MM.1S (cell line): Measurements from ENCODE around the gene KRT6C.

Source experiments
- DNase-seq: peaks from one replicate; pipeline ENCODE4 v3.0.0-alpha.2; 2015
- H2AFZ ChIP-seq: fragments of 300-600 bp; sonication (generic); 2 replicates; pipeline ENCODE4 v1.6.0; 2016; ENCODE audit warnings: antibody characterized with exemption, low read length
- H3F3A ChIP-seq: fragments of 300-600 bp; sonication (generic); 2 replicates; pipeline ENCODE4 v1.6.1; 2016; ENCODE audit warnings: mild to moderate bottlenecking, antibody characterized with exemption, low read length, moderate library complexity, mixed read lengths; ENCODE audit not compliant: insufficient read depth
- H3K27ac ChIP-seq: fragments of 300-600 bp; sonication (generic); 2 replicates; pipeline ENCODE4 v1.5.1; 2016; ENCODE audit warnings: mild to moderate bottlenecking, low read length
- H3K27me3 ChIP-seq: fragments of 300-600 bp; sonication (generic); replicated peaks from 2 replicates; pipeline ENCODE4 v1.6.0; 2016; ENCODE audit warnings: low read length; ENCODE audit not compliant: insufficient read depth
- H3K36me3 ChIP-seq: fragments of 300-600 bp; sonication (generic); replicated peaks from 2 replicates; pipeline ENCODE4 v1.6.1; 2016; ENCODE audit warnings: mild to moderate bottlenecking, low read length, mixed read lengths; ENCODE audit not compliant: insufficient read depth
- H3K4me1 ChIP-seq: fragments of 300-600 bp; sonication (generic); 2 replicates; pipeline ENCODE4 v1.6.1; 2016; ENCODE audit warnings: low read length, mixed read lengths
- H3K4me2 ChIP-seq: fragments of 300-600 bp; sonication (generic); 2 replicates; pipeline ENCODE4 v1.6.0; 2016; ENCODE audit warnings: low read depth, low read length
- H3K4me3 ChIP-seq: fragments of 300-600 bp; sonication (generic); 2 replicates; pipeline ENCODE4 v1.5.1; 2016; ENCODE audit warnings: low read length, mixed read lengths
- H3K79me2 ChIP-seq: fragments of 300-600 bp; sonication (generic); 2 replicates; pipeline ENCODE4 v1.6.1; 2016; ENCODE audit warnings: mixed run types, low read length, mixed read lengths
- H3K9ac ChIP-seq: fragments of 300-600 bp; sonication (generic); 2 replicates; pipeline ENCODE4 v1.6.1; 2016; ENCODE audit warnings: low read length, mixed read lengths
- H3K9me2 ChIP-seq: fragments of 300-600 bp; sonication (generic); replicated peaks from 2 replicates; pipeline ENCODE4 v1.6.1; 2016; ENCODE audit warnings: mild to moderate bottlenecking, low read length, mixed read lengths; ENCODE audit not compliant: insufficient read depth
- H3K9me3 ChIP-seq: fragments of 300-600 bp; sonication (generic); replicated peaks from 2 replicates; pipeline ENCODE4 v1.6.1; 2016; ENCODE audit warnings: mild to moderate bottlenecking, low read length, mixed read lengths; ENCODE audit not compliant: insufficient read depth
- H4K20me1 ChIP-seq: fragments of 300-600 bp; sonication (generic); 2 replicates; pipeline ENCODE4 v1.6.1; 2016; ENCODE audit warnings: mild to moderate bottlenecking, low read length, moderate library complexity, mixed read lengths; ENCODE audit not compliant: insufficient read depth
- EZH2 ChIP-seq: fragments of 300-600 bp; sonication (generic); optimal IDR thresholded peaks from 2 replicates; pipeline ENCODE3; 2017; ENCODE audit warnings: low read depth, mild to moderate bottlenecking, antibody characterized with exemption, low read length, mixed read lengths
- EZH2phosphoT487 ChIP-seq: fragments of 300-600 bp; sonication (generic); IDR thresholded peaks from 2 replicates; pipeline ENCODE4 v1.6.1; 2018; ENCODE audit warnings: antibody characterized with exemption, low read length
- TF ChIP-seq, protein P1 (sequence below): fragments of 300-600 bp; sonication (generic); IDR thresholded peaks from 2 replicates; pipeline ENCODE4 v1.5.1; 2016; ENCODE audit warnings: antibody characterized with exemption, low read length, mixed read lengths

KRT6C gene

DNA sequence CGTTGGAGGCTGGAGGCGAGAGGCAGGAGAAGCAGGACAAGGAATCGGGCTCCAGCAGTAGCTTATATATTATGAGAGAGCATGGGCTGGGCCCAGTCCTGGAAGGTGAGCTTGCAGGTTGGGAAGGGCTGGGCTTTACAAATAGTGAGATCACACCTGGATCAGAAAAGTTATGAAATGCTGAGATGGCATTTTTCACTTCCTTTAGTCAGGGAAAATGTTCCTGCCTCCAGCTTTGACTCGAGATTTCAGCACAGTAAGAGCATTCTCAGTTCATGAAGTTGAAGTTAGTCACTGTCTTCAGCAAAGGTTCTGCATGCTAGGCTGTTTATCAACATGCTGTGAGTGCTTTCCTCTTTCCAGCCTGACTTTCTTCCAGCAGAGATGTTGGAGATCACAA lies at the start of gene KRT6C:
Gene KRT6C, minus strand, starts transcription at position 38 of the 400 bp plus-strand sequence. CDS start 68 bp downstream, outside the sequence.
- no peak within 1 kb of the TSS for H2AFZ ChIP-seq
- H3K4me2 ChIP-seq: no peak within 1 kb of the TSS
- H3K27ac ChIP-seq: no peak within 1 kb of the TSS
- no peaks in the 10 kb centered on the region for H3K9me3 ChIP-seq
- DNase-seq: no peak
- no peak within 1 kb of the TSS for H3K9ac ChIP-seq
- 0 out of 2 replicates have a peak, but pooled peaks cover 3% of the 10 kb centered on the region for H3K27me3 ChIP-seq
- no peaks in the 10 kb centered on the region for H3K4me1 ChIP-seq
- no peaks in the 10 kb centered on the region for H4K20me1 ChIP-seq
- TF ChIP-seq, protein P1, sequence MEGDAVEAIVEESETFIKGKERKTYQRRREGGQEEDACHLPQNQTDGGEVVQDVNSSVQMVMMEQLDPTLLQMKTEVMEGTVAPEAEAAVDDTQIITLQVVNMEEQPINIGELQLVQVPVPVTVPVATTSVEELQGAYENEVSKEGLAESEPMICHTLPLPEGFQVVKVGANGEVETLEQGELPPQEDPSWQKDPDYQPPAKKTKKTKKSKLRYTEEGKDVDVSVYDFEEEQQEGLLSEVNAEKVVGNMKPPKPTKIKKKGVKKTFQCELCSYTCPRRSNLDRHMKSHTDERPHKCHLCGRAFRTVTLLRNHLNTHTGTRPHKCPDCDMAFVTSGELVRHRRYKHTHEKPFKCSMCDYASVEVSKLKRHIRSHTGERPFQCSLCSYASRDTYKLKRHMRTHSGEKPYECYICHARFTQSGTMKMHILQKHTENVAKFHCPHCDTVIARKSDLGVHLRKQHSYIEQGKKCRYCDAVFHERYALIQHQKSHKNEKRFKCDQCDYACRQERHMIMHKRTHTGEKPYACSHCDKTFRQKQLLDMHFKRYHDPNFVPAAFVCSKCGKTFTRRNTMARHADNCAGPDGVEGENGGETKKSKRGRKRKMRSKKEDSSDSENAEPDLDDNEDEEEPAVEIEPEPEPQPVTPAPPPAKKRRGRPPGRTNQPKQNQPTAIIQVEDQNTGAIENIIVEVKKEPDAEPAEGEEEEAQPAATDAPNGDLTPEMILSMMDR: no peak
- no peak for TF ChIP-seq EZH2phosphoT487
- TF ChIP-seq EZH2: no peak
- H3K79me2 ChIP-seq: no peaks in the 10 kb centered on the region
- H3K36me3 ChIP-seq: no peaks in the 10 kb centered on the region
- H3F3A ChIP-seq: no peaks in the 10 kb centered on the region
- no peak within 1 kb of the TSS for H3K4me3 ChIP-seq
- no peaks in the 10 kb centered on the region for H3K9me2 ChIP-seq

DNA sequence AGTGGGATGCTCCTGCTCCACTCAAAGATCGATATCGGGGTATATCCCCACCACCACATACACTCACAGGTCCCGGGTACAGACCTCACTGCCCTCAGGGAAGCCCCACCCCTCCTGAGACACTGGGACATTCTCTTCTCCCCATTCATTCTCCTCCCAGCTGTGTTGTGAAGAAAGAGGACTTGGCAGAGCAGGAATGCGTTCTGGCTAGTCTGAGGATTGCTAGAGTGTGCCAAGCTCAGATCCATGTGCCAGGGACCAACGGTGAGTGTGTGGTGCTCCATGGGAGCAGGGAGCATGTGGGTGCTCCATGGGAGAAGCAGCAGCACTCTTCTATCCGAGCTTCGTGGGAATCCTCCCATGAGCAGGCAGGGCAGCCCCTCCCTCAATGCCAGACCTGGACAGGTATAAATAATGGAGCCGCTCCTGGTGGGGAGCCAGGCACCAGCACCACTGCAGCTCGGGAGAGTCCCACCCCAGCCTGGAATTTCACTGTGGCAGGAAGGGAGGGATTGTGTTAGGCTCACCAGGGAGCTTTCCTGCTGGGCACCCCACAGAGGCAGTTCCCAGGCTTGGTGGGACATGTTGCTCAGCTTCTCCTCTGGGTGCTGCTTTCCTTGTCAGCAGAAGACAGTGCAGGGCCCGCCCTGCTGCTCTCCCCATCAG lies 48.9 kb upstream of the KRT6C start:
- no peaks in the 10 kb centered on the region for H3K36me3 ChIP-seq
- no peak overlapping the region for H3K4me3 ChIP-seq
- no peak overlapping the region for H2AFZ ChIP-seq
- peaks cover 79% of the 10 kb centered on the region for H3K27me3 ChIP-seq
- H3K9ac ChIP-seq: no peak overlapping the region
- no peak for DNase-seq
- no peaks in the 10 kb centered on the region for H3K9me2 ChIP-seq
- no peaks in the 10 kb centered on the region for H3K79me2 ChIP-seq
- H3K9me3 ChIP-seq: no peaks in the 10 kb centered on the region
- no peaks in the 10 kb centered on the region for H4K20me1 ChIP-seq
- H3F3A ChIP-seq: no peaks in the 10 kb centered on the region
- no peak overlapping the region for H3K27ac ChIP-seq
- no peaks in the 10 kb centered on the region for H3K4me1 ChIP-seq
- TF ChIP-seq, protein P1: no peak
- no peak for TF ChIP-seq EZH2
- H3K4me2 ChIP-seq: no peak overlapping the region

DNA sequence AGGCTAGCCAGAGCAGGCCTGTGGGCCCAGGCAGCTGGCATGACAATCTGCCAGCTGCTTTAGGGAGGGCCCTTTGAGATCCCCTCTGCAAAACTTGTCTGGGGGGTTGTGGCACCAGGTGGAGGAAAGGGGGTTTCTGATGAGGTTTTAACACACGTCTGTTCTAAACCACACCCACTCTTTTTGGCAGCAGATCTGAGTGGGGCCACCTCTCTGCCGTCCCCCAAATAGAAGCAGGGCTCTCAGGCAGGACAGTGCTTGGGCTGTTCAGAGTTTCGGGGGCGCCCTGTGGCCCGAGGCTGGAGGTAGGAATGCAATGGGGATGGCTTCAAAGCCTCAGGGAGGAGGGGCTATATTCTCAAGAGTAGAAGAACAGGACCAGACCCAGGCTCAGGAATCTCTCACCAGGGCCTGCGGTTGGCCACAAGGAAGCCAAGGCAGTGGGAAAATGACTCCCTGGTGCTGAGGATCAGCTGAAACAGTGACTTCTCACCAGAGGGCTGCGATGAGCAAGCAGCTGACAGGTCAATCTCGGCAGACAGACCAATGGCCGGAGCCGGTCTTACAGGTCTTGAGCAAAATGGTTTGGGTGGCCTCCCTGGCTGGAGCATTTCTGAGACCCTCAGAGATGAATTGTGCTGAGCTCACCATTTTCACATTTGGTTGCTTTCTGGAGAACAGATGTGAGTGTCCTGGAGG lies 48.1 kb upstream of the KRT6C start:
- H3F3A ChIP-seq: no peaks in the 10 kb centered on the region
- no peak overlapping the region for H3K27ac ChIP-seq
- no peak for DNase-seq

More for the DNA sequence above, 48.1 kb upstream of the KRT6C start:
- H2AFZ ChIP-seq: no peak overlapping the region
- no peak overlapping the region for H3K4me2 ChIP-seq
- no peaks in the 10 kb centered on the region for H3K4me1 ChIP-seq
- H3K9ac ChIP-seq: no peak overlapping the region
- H3K9me3 ChIP-seq: no peaks in the 10 kb centered on the region
- peaks cover 83% of the 10 kb centered on the region for H3K27me3 ChIP-seq
- no peaks in the 10 kb centered on the region for H4K20me1 ChIP-seq
- TF ChIP-seq, protein P1: no peak
- no peak for TF ChIP-seq EZH2
- TF ChIP-seq EZH2phosphoT487: no peak
- H3K79me2 ChIP-seq: no peaks in the 10 kb centered on the region
- H3K4me3 ChIP-seq: no peak overlapping the region
- no peaks in the 10 kb centered on the region for H3K9me2 ChIP-seq
- H3K36me3 ChIP-seq: no peaks in the 10 kb centered on the region
